K562 (cell line): ENCODE measurements around the gene STX17. TPM values are rescaled to one million over a fixed set of nuclear protein-coding genes. Genes with fewer than 3 reads are reported as not detected.

Experiments used
- ATAC-seq: fragments of 200-7000 bp; cut with Tn5 transposase; 3 replicates; pipeline ENCODE4 v1.9.1; 2020; ENCODE audit warnings: moderate library complexity
- BruUV-seq: library from RNA; stranded (reverse); fragments of 400-500 nt; replicated peaks from 2 replicates; lab custom pipeline; 2021; lab: Mats Ljungman, UMichigan
- CTCF ChIA-PET: fragments of 300-600 bp; formaldehyde crosslinking; extraction: SDS; loops from one replicate; lab custom pipeline; 2021; ENCODE audit warnings: low intra/inter-chr PET ratio; lab: Yijun Ruan, JAX
- POLR2A ChIA-PET: fragments of 300-600, 350-650 bp; sonication (Branson Sonifier 250); formaldehyde crosslinking; extraction: SDS; loops from one replicate; lab custom pipeline; 2021; ENCODE audit warnings: antibody characterized with exemption, inconsistent platforms; lab: Yijun Ruan, JAX
- DNase-seq, 4 experiments: peaks; one replicate each; pipeline versions ENCODE4 v3.0.0 to v3.0.0-alpha.2; 2011 to 2018; ENCODE audit warnings: low spot score in 3 of 4, mixed read lengths in 3 of 4; ENCODE audit errors: extremely low read depth in 1 of 4
- FAIRE-seq: peaks from 2 replicates; lab custom pipeline; 2011; peaks lifted over from hg19 to GRCh38; lab: Jason Lieb, UNC
- H2AFZ ChIP-seq: 2 replicates; pipeline ENCODE4 v1.6.0; 2011; ENCODE audit warnings: low read depth, low read length, control low read depth, inconsistent platforms
- H3K27ac ChIP-seq: fragments of 200-600 bp; 3 replicates; pipeline ENCODE4 v1.8.0; 2011; ENCODE audit warnings: low read depth, mild to moderate bottlenecking, control low read depth, inconsistent platforms, low read length, moderate library complexity, mixed read lengths; ENCODE audit errors: extremely low read depth
- H3K27me3 ChIP-seq, 2 experiments: fragments of 300-600 bp in 1 of 2; 2 replicates in 1 of 2; 3 replicates in 1 of 2; pipeline versions ENCODE4 v1.6.0 to v1.8.0; 2011; ENCODE audit warnings: inconsistent platforms in 2 of 2, low read length in 2 of 2, mild to moderate bottlenecking in 1 of 2, mixed read lengths in 1 of 2, moderate library complexity in 1 of 2; ENCODE audit not compliant: control insufficient read depth in 2 of 2, insufficient read depth in 2 of 2
- H3K36me3 ChIP-seq: fragments of 300-600 bp; 3 replicates; pipeline ENCODE4 v1.8.0; 2011; ENCODE audit warnings: mild to moderate bottlenecking, low read length, inconsistent platforms; ENCODE audit not compliant: control insufficient read depth, insufficient read depth
- H3K4me1 ChIP-seq, 2 experiments: fragments of 200-600 bp in 1 of 2; replicated peaks in 1 of 2; 2 replicates in 1 of 2; 3 replicates in 1 of 2; pipeline versions ENCODE4 v1.5.1 to v1.8.0; 2011; ENCODE audit warnings: inconsistent platforms in 2 of 2, low read length in 2 of 2, mild to moderate bottlenecking in 1 of 2, mixed read lengths in 1 of 2, moderate library complexity in 1 of 2; ENCODE audit not compliant: control insufficient read depth in 2 of 2, insufficient read depth in 2 of 2
- H3K4me2 ChIP-seq: 2 replicates; pipeline ENCODE4 v1.6.1; 2011; ENCODE audit warnings: low read length, control low read depth, inconsistent platforms, mixed read lengths; ENCODE audit not compliant: insufficient read depth
- H3K4me3 ChIP-seq: fragments of 200-600 bp; sonication (generic), shearing (Covaris generic); 2 replicates; pipeline ENCODE4 v1.5.1; 2016; ENCODE audit warnings: control low read depth, inconsistent platforms
- H3K79me2 ChIP-seq: fragments of 200-600 bp; 3 replicates; pipeline ENCODE4 v1.8.0; 2011; ENCODE audit warnings: low read length, inconsistent platforms; ENCODE audit not compliant: control insufficient read depth, insufficient read depth
- H3K9ac ChIP-seq, 2 experiments: 2 replicates each; pipeline versions ENCODE4 v1.6.0 to v1.6.1; 2011; ENCODE audit warnings: low read depth in 2 of 2, low read length in 2 of 2, control low read depth in 1 of 2, inconsistent platforms in 1 of 2, mild to moderate bottlenecking in 1 of 2, mixed read lengths in 1 of 2; ENCODE audit not compliant: insufficient read depth in 1 of 2
- H3K9me1 ChIP-seq: one replicate; pipeline ENCODE4 v1.6.0; 2011; ENCODE audit warnings: inconsistent platforms, mild to moderate bottlenecking, low read length, moderate library complexity; ENCODE audit not compliant: control insufficient read depth, insufficient read depth
- H3K9me3 ChIP-seq: replicated peaks from 2 replicates; pipeline ENCODE4 v1.5.1; 2011; ENCODE audit warnings: low read depth, low read length, inconsistent platforms; ENCODE audit not compliant: control insufficient read depth, insufficient read depth
- H4K20me1 ChIP-seq: replicated peaks from 2 replicates; pipeline ENCODE4 v1.6.1; 2011; ENCODE audit warnings: low read length, inconsistent platforms, mixed read lengths; ENCODE audit not compliant: control insufficient read depth, insufficient read depth
- CREM ChIP-seq: IDR thresholded peaks from 2 replicates; pipeline ENCODE4 v1.6.1; 2014; ENCODE audit warnings: antibody characterized with exemption, low read depth
- HMGN3 ChIP-seq: IDR thresholded peaks from 2 replicates; pipeline ENCODE4 v1.6.1; 2011; ENCODE audit warnings: borderline replicate concordance, low read depth, mild to moderate bottlenecking, mixed read lengths, low read length; ENCODE audit not compliant: insufficient read length; ENCODE audit errors: extremely low read depth
- THAP7 ChIP-seq: fragments of 250-450 bp; sonication (Bioruptor Pico); IDR thresholded peaks from 2 replicates; pipeline ENCODE4 v1.5.0; 2021
- ZC3H11A ChIP-seq: IDR thresholded peaks from 2 replicates; pipeline ENCODE4 v1.6.1; 2012; ENCODE audit warnings: low read depth, low read length, improper control_type of control experiment
- ZNF740 ChIP-seq, 3 experiments: fragments of 200-800 bp in 1 of 3; sonication (Bioruptor generic) in 1 of 3; sonication (generic) in 1 of 3; formaldehyde crosslinking in 1 of 3; IDR thresholded peaks; 2 replicates each; pipeline versions ENCODE4 v1.6.1 to v1.8.0; 2016 to 2022; ENCODE audit warnings: mild to moderate bottlenecking in 2 of 3, missing compliant biosample characterization in 2 of 3, missing genetic modification characterization in 2 of 3, missing genetic modification reagents in 1 of 3
- in situ Hi-C: fragments of 300-500 bp; cut with MboI; formaldehyde crosslinking; loops from 4 replicates; pipeline ENCODE4 v1.15.0; 2018; ENCODE audit warnings: inconsistent platforms, mixed read lengths
- intact Hi-C: fragments of 100-400 bp; cut with micrococcal nuclease; formaldehyde crosslinking; loops from 2 replicates; pipeline ENCODE4 v1.14.2; 2022
- polyA plus RNA-seq, 8 experiments: library from polyadenylated mRNA; depleted of rRNA in 4 of 8; stranded (reverse) in 5 of 8; unstranded in 3 of 8; fragments of >200 nt; fragmentation: Nextera tagmentation in 2 of 8; fragmentation: Illumina TruSeq in 1 of 8; extraction: Ambion mirVana in 2 of 8; extraction: Trizol in 1 of 8; gene quantifications; 2 replicates each; pipeline versions ENCODE4 v1.2.1 to v1.2.3, GENCODE V29; 2011 to 2014; ENCODE audit warnings: inconsistent platforms in 1 of 8, missing spikeins in 1 of 8
- total RNA-seq, 7 experiments: library from RNA; depleted of rRNA in 6 of 7; stranded (reverse); fragments of >200 nt in 6 of 7; fragmentation: Illumina TruSeq in 2 of 7; extraction: Trizol in 2 of 7; gene quantifications; 2 replicates each; pipeline versions ENCODE4 v1.2.1 to v1.2.3, GENCODE V29; 2011 to 2021; ENCODE audit warnings: low replicate concordance in 1 of 7

The STX17 gene
- total and polyA plus RNA-seq, 9 of the 15 experiments (the other 6 are each of a cell fraction or from before 2014, with no cell fraction given): 14.4 to 25.1 (median 19.0) TPM

GRCh38 chr9:100014846-100015245, 108.4 kb downstream of the STX17 start:
- BruUV-seq: no TSS peak
- DNase-seq: no peak
- no peak overlapping the region for H3K4me2 ChIP-seq
- H4K20me1 ChIP-seq: no peaks in the 10 kb centered on the region
- no peak overlapping the region for H2AFZ ChIP-seq
- H3K27me3 ChIP-seq: no peaks in the 10 kb centered on the region
- no peaks in the 10 kb centered on the region for H3K9me1 ChIP-seq
- CTCF ChIA-PET: no interaction called here
- POLR2A ChIA-PET: no interaction called here
- no peak overlapping the region for H3K9ac ChIP-seq
- in situ Hi-C loops (loop anchor here (10.0 to 25.0 kb wide), 2 partner anchors 753 to 830 kb away; no protein-coding TSS in a partner anchor), intact Hi-C loops (loop anchor here (5.0 kb wide), 2 partner anchors 748 to 833 kb away; no protein-coding TSS in a partner anchor)
- H3K27ac ChIP-seq: no peak overlapping the region
- no peaks in the 10 kb centered on the region for H3K79me2 ChIP-seq
- no peak for FAIRE-seq
- ATAC-seq: no peak
- H3K4me1 ChIP-seq: no peaks in the 10 kb centered on the region
- peaks cover 6% of the 10 kb centered on the region; the same call in 1 of the 2 replicates for H3K9me3 ChIP-seq
- peaks cover 62% of the 10 kb centered on the region for H3K36me3 ChIP-seq
- no peak for TF ChIP-seq THAP7 (CRISPR knock-in tag)
- no peak for TF ChIP-seq CREM
- TF ChIP-seq ZC3H11A: no peak
- no peak for TF ChIP-seq HMGN3
- no peak for TF ChIP-seq ZNF740 (CRISPR knock-in tag; IDR thresholded peaks at IDR 0.05)
- no peak for TF ChIP-seq ZNF740 (tag; IDR thresholded peaks at IDR 0.05)
- H3K4me3 ChIP-seq: no peak overlapping the region
